ENCODE data around the gene NSG1.

DNA sequence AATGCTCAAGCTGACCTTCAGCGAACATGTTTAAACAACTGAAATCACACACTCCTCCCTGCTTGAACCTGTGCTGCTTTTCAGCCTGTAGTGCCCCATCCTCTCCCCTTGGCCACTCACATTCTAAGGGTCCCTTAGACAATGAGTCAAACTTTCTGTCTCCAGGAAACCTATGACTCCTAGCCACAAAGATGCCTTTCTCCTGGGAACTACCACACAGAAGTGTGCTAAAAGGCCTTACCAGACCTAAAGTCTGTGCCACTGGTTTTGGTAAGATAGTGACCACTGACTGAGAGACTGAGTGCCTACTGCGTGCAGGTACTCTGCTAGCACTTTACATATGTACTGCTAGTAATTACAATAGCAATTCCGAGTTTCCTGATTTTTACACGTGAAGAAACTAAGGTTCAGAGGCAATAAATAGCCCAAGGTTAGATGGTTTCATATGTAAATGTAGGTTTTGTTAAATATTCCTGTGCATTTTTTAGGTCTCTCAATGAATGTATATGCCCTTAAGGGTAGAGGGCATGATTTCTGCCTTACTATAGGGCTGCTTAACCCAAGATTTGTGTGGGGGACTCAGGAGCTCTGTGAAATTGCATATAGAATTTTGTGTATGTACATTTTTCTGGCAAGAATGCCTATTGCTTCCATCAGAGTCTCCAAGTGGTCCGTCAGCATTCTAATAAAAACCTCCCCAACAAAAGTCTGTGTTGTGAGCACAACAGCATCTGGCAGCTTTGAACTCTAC lies 71.1 kb downstream of the NSG1 start:
- TF ChIP-seq YY1 (IDR thresholded peaks at IDR 0.05; ENCODE audit: insufficient read depth, insufficient read length) = no peak
- TF ChIP-seq SUZ12 (IDR thresholded peaks at IDR 0.05; ENCODE audit: extremely low read depth, insufficient read depth, insufficient read length) = no peak
